Esophagus muscularis mucosa (tissue), 4 donors: Measurements from ENCODE around the gene DMRT3. TPM values are rescaled to one million over a fixed set of nuclear protein-coding genes. Genes with fewer than 3 reads are reported as not detected.

Experiments used
- DNase-seq: peaks from one replicate; pipeline ENCODE4 v3.0.0-alpha.2; 2017; ENCODE audit errors: extremely low spot score
- H3K27ac ChIP-seq, 4 donors: fragments of 200-600 bp; sonication (generic); replicated peaks in 1 of 4; 1 replicate in 3 of 4; 2 replicates in 1 of 4; pipeline ENCODE4 v1.5.1; 2016 to 2019; ENCODE audit warnings: mild to moderate bottlenecking in 1 of 4
- H3K27me3 ChIP-seq, 4 donors: fragments of 200-600 bp; sonication (generic); one replicate each; pipeline versions ENCODE4 v1.5.1 to v1.6.0; 2016 to 2019
- H3K36me3 ChIP-seq, 4 donors: fragments of 200-600 bp; sonication (generic); one replicate each; pipeline ENCODE4 v1.5.1; 2016 to 2019
- H3K4me1 ChIP-seq, 4 donors: fragments of 200-600 bp; sonication (generic); one replicate each; pipeline ENCODE4 v1.5.1; 2016 to 2019
- H3K4me3 ChIP-seq, 4 donors: fragments of 200-600 bp; sonication (generic); 1 replicate in 2 of 4; 2 replicates in 2 of 4; pipeline ENCODE4 v1.5.1; 2016 to 2019; ENCODE audit warnings: mild to moderate bottlenecking in 4 of 4, moderate library complexity in 1 of 4
- H3K9me3 ChIP-seq, 4 donors: fragments of 200-600 bp; sonication (generic); 1 replicate in 3 of 4; 2 replicates in 1 of 4; pipeline ENCODE4 v1.5.1; 2016 to 2019
- EP300 ChIP-seq: sonication (generic); formaldehyde crosslinking; IDR thresholded peaks from one replicate; pipeline ENCODE4 v1.6.1; 2017; ENCODE audit warnings: antibody characterized with exemption
- POLR2A ChIP-seq: fragments of 450-650 bp; IDR thresholded peaks from one replicate; pipeline ENCODE4 v1.6.1; 2017; ENCODE audit warnings: antibody characterized with exemption, moderate library complexity, mild to moderate bottlenecking, low read depth
- POLR2AphosphoS5 ChIP-seq, 2 donors: sonication (generic); formaldehyde crosslinking; IDR thresholded peaks; one replicate each; pipeline ENCODE4 v1.6.1; 2017; ENCODE audit warnings: antibody characterized with exemption in 2 of 2
- WGBS: methylation state at CpG from one replicate; pipeline ENCODE4 v1.1.5; 2018; 5-methylcytosine and 5-hydroxymethylcytosine counted together
- intact Hi-C: fragments of 100-400 bp; cut with DNase I; formaldehyde crosslinking; loops from one replicate; pipeline ENCODE4 v1.15.1; 2023
- total RNA-seq, 4 donors: library from RNA; depleted of rRNA; stranded (reverse); fragments of >200 nt; gene quantifications; one replicate each; pipeline versions ENCODE4 v1.1.0 to v1.2.1, GENCODE V29; 2016
- TF ChIP-seq, protein P1 (sequence below), 3 experiments: fragments of 200-600 bp in 2 of 3; fragments of 450-650 bp in 1 of 3; sonication (generic) in 2 of 3; IDR thresholded peaks; one replicate each; pipeline ENCODE4 v1.5.1; 2017 to 2019; ENCODE audit warnings: antibody characterized with exemption in 3 of 3, mild to moderate bottlenecking in 2 of 3, moderate library complexity in 1 of 3

Gene DMRT3
- total RNA-seq, 4 donors from 2014 or later, result not detected

DNA sequence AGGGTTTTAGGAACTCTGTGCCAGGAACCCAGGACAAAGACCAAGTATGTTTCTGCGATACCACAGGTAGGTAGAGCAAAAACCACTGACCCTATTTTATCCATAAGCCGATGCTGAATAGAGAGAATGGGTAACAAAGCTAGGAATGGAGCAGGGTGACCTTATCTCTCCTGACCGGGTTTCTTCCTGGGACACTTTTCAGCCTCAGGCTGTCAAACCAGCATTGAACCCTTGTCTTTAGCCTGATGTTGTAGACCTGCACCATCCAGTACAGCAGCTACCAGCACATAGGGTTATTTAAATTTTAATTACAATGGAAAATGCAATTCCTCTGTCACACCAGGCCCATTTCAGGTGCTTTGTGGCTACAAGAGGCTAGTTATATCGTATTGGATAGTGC, 43.1 kb upstream of the DMRT3 start:
- H3K27me3 ChIP-seq, result peaks cover 0 to 35% (median 10%) of the 10 kb centered on the region in 4 donors
- intact Hi-C loops, result no loop called here
- WGBS, result 89% methylated on average over 4 of the region's 4 CpGs
- H3K36me3 ChIP-seq, result no peaks in the 10 kb centered on the region
- DNase-seq, result no peak
- H3K27ac ChIP-seq, result no peak overlapping the region
- H3K9me3 ChIP-seq, result peaks cover 0 to 4% (median 0%) of the 10 kb centered on the region in 4 donors
- H3K4me1 ChIP-seq, result no peaks in the 10 kb centered on the region
- H3K4me3 ChIP-seq, result no peak overlapping the region
- TF ChIP-seq, protein P1, sequence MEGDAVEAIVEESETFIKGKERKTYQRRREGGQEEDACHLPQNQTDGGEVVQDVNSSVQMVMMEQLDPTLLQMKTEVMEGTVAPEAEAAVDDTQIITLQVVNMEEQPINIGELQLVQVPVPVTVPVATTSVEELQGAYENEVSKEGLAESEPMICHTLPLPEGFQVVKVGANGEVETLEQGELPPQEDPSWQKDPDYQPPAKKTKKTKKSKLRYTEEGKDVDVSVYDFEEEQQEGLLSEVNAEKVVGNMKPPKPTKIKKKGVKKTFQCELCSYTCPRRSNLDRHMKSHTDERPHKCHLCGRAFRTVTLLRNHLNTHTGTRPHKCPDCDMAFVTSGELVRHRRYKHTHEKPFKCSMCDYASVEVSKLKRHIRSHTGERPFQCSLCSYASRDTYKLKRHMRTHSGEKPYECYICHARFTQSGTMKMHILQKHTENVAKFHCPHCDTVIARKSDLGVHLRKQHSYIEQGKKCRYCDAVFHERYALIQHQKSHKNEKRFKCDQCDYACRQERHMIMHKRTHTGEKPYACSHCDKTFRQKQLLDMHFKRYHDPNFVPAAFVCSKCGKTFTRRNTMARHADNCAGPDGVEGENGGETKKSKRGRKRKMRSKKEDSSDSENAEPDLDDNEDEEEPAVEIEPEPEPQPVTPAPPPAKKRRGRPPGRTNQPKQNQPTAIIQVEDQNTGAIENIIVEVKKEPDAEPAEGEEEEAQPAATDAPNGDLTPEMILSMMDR (IDR thresholded peaks at IDR 0.05), result no peak
- TF ChIP-seq POLR2A (no peak), POLR2AphosphoS5 (IDR thresholded peaks at IDR 0.05) (no peak), EP300 (no peak)

DNA sequence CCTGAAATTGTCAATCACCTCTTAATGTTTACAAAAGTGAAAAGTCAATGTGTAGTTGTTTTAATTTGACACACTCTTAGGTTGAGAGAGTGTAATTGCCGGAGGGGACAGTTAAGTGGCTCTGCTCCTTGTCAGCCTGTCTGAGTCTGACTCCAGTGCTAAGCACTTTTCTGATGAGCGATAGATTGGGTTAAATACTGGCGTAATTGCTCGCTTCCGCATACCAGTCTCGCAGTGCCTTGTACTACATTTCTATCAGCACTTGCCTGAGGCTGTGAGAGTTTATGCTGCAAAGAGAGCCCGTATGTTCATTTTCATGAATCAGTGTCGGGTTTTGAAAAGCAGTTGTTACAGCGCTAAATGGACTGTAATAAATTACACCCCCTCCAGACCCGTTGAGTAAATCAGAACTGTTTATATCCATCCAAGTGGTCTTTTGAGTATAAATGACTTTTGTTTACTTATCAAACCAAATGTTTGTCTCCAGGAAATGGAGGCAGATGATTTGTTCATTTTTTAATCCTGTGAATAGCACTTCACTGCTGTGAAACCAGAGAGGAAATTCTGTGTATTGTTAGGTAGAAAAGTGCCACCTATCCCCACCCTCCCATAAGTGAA, 41.0 kb upstream of the DMRT3 start:
- H3K4me3 ChIP-seq, result no peak overlapping the region
- no peak for DNase-seq
- H3K36me3 ChIP-seq, result no peaks in the 10 kb centered on the region
- 25% methylated on average over 10 of the region's 10 CpGs for WGBS
- H3K27ac ChIP-seq, result no peak overlapping the region
- TF ChIP-seq, protein P1 (IDR thresholded peaks at IDR 0.05), result no peak
- no peak for TF ChIP-seq EP300
- TF ChIP-seq POLR2AphosphoS5 (IDR thresholded peaks at IDR 0.05), result no peak
- TF ChIP-seq POLR2A, result no peak
- intact Hi-C loops, result no loop called here
- H3K27me3 ChIP-seq, result peaks cover 0 to 52% (median 11%) of the 10 kb centered on the region in 4 donors
- H3K9me3 ChIP-seq, result peaks cover 0 to 10% (median 3%) of the 10 kb centered on the region in 4 donors
- no peaks in the 10 kb centered on the region for H3K4me1 ChIP-seq

DNA sequence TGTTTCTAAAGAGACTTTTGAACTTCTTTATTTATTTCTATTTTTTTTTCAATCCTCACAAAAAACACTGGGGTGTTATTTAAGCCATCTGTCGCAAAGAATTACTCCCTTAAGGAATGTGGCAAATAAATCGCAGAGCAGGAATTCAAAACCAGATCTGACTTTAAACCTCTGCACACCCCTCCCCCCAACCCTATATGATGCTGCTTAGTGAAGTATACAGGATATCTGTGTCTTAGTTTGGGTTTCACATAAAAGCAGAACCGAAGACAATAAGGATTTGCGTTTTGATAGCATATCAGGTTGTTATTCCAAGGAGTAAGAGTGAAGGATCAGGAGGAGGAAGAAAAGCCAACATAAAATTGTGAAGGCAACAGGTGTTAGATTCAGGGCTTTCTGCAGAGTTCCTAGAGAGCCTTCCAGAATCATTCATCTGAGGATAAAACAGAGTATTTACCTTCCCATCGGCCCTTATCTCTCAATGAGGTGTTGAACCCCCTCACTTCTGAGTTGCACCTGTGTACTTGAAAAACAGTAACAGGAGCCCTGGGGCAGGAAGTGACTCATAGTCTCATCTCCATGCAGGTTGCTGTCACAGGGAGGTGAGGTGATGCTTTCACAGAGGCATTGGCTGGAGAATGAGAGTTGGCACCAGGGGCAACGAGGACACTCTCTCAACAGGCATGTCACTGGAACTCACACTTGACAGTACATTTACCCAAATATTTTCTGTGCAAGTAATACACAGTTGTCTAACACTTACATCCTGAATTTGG, 33.5 kb upstream of the DMRT3 start:
- no peaks in the 10 kb centered on the region for H3K4me1 ChIP-seq
- no peak overlapping the region for H3K27ac ChIP-seq
- no peak overlapping the region for H3K4me3 ChIP-seq
- no peaks in the 10 kb centered on the region for H3K36me3 ChIP-seq
- TF ChIP-seq EP300 (no peak), POLR2A (no peak), POLR2AphosphoS5 (IDR thresholded peaks at IDR 0.05) (no peak)
- TF ChIP-seq, protein P1 (IDR thresholded peaks at IDR 0.05), result no peak
- peaks cover 0 to 10% (median 3%) of the 10 kb centered on the region in 4 donors for H3K9me3 ChIP-seq
- intact Hi-C loops, result no loop called here
- peaks cover 0 to 51% (median 3%) of the 10 kb centered on the region in 4 donors for H3K27me3 ChIP-seq
- DNase-seq, result no peak
- WGBS, result 73% methylated on average over 6 of the region's 6 CpGs

DNA sequence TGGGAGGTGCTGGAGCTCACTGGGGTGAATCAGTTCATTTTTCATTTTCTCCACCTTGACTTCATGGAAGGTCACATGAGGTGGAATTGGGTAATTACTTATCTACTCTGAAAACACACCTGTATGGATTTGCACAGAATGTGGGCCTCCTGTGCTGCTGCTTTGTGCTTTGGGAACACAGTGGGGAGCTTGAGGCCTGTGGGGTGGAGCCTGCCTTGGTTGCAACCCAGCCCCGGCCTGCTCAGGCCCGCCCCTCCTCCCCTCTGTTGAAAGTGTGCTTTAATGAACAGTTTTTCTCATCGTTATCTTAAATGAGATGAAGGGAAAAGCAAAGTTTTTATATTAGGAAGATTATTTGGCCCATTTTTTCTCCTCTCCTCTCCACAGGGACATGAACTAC, 28.5 kb upstream of the DMRT3 start:
- intact Hi-C loops, result no loop called here
- 84% methylated on average over 3 of the region's 3 CpGs for WGBS
- H3K4me3 ChIP-seq, result no peak overlapping the region
- H3K27ac ChIP-seq, result no peak overlapping the region
- peaks cover 0 to 4% (median 0%) of the 10 kb centered on the region in 4 donors for H3K9me3 ChIP-seq
- no peaks in the 10 kb centered on the region for H3K36me3 ChIP-seq
- TF ChIP-seq, protein P1 (IDR thresholded peaks at IDR 0.05), result no peak
- TF ChIP-seq POLR2A (no peak), EP300 (no peak), POLR2AphosphoS5 (IDR thresholded peaks at IDR 0.05) (no peak)
- peak; percentile 75 for DNase-seq
- peaks cover 0 to 54% (median 0%) of the 10 kb centered on the region in 4 donors for H3K27me3 ChIP-seq
- no peaks in the 10 kb centered on the region for H3K4me1 ChIP-seq
